Mesodermal cell (in vitro differentiated cells): ENCODE results near the gene RNU2-1.
"Not testable (repeated sequence)": the region's sequence is repeated elsewhere in the genome, so short reads cannot be mapped to it uniquely, and the experiment has no call there.

Source experiments
- H3K27ac ChIP-seq: 2 replicates; pipeline ENCODE4 v1.7.0; 2013; ENCODE audit warnings: mild to moderate bottlenecking, low read depth, low read length, moderate library complexity; ENCODE audit not compliant: severe bottlenecking
- H3K36me3 ChIP-seq: 2 replicates; pipeline ENCODE4 v1.7.1; 2013; ENCODE audit warnings: mild to moderate bottlenecking, low read length, moderate library complexity; ENCODE audit not compliant: control insufficient read depth, insufficient read depth
- H3K4me1 ChIP-seq: one replicate; pipeline ENCODE4 v1.7.1; 2013; ENCODE audit warnings: mild to moderate bottlenecking, low read length; ENCODE audit not compliant: insufficient read depth, control insufficient read depth, poor library complexity, severe bottlenecking
- H3K4me3 ChIP-seq: 2 replicates; pipeline ENCODE4 v1.7.0; 2013; ENCODE audit warnings: low read length, control low read depth, mild to moderate bottlenecking; ENCODE audit not compliant: insufficient read depth, poor library complexity, severe bottlenecking; ENCODE audit errors: extremely low read depth
- H3K9me3 ChIP-seq: 2 replicates; pipeline ENCODE4 v1.7.1; 2013; ENCODE audit warnings: mild to moderate bottlenecking, low read length, moderate library complexity; ENCODE audit not compliant: control insufficient read depth
- WGBS, 2 experiments: methylation state at CpG; one replicate each; pipeline ENCODE4 v1.1.5; 2013; ENCODE audit warnings: missing lambda C conversion rate in 2 of 2; ENCODE audit not compliant: insufficient coverage in 2 of 2; 5-methylcytosine and 5-hydroxymethylcytosine counted together

Gene RNU2-1

GRCh38 chr17:43228020-43228782, 5.6 kb downstream of the RNU2-1 start, which contains the start of gene CCDC200:
CCDC200 (minus strand) TSS chr17:43228623; CDS start chr17:43228554, 69 bp downstream.
- not testable (repeated sequence) for H3K4me3 ChIP-seq, H3K27ac ChIP-seq, H3K9me3 ChIP-seq, H3K36me3 ChIP-seq, H3K4me1 ChIP-seq
- WGBS, 2 experiments, result no CpG with 5 or more reads among the region's 7 CpGs

GRCh38 chr17:43226393-43226792, 7.4 kb downstream of the RNU2-1 start:
- WGBS, 2 experiments, result 88 to 94% methylated on average over 5 to 6 of the region's 7 CpGs
- H3K4me1 ChIP-seq, result no peaks in the 10 kb centered on the region

GRCh38 chr17:43224146-43224705, 9.6 kb downstream of the RNU2-1 start:
- Histone ChIP-seq H3K36me3 (peaks cover 5% of the 10 kb centered on the region), H3K9me3 (no peaks in the 10 kb centered on the region), H3K4me1 (no peaks in the 10 kb centered on the region), H3K4me3 (no peak overlapping the region), H3K27ac (no peak overlapping the region)
- WGBS, 2 experiments, result 93 to 94% methylated on average over 2 to 3 of the region's 7 CpGs

More at GRCh38 chr17:43226393-43226792, 7.4 kb downstream of the RNU2-1 start:
- Histone ChIP-seq H3K9me3 (no peaks in the 10 kb centered on the region), H3K27ac (no peak overlapping the region), H3K36me3 (peaks cover 5% of the 10 kb centered on the region), H3K4me3 (no peak overlapping the region)

GRCh38 chr17:43220511-43221125, 13.2 kb downstream of the RNU2-1 start:
- WGBS, 2 experiments, result 89 to 91% methylated on average over 7 to 8 of the region's 9 CpGs
- H3K27ac ChIP-seq, result no peak overlapping the region
- H3K4me3 ChIP-seq, result no peak overlapping the region

GRCh38 chr17:43219746-43220380, 13.9 kb downstream of the RNU2-1 start:
- Histone ChIP-seq H3K36me3 (peaks cover 22% of the 10 kb centered on the region), H3K9me3 (no peaks in the 10 kb centered on the region), H3K27ac (no peak overlapping the region), H3K4me3 (no peak overlapping the region), H3K4me1 (no peaks in the 10 kb centered on the region)
- WGBS, 2 experiments, result 91 to 93% methylated on average over 5 of the region's 8 CpGs

More at GRCh38 chr17:43220511-43221125, 13.2 kb downstream of the RNU2-1 start:
- peaks cover 18% of the 10 kb centered on the region for H3K36me3 ChIP-seq
- no peaks in the 10 kb centered on the region for H3K4me1 ChIP-seq
- no peaks in the 10 kb centered on the region for H3K9me3 ChIP-seq

GRCh38 chr17:43219001-43219400, 14.8 kb downstream of the RNU2-1 start:
- Histone ChIP-seq H3K36me3 (peaks cover 28% of the 10 kb centered on the region), H3K27ac (peak overlapping the region; percentile 16), H3K9me3 (no peaks in the 10 kb centered on the region), H3K4me1 (no peaks in the 10 kb centered on the region), H3K4me3 (no peak overlapping the region)
- 88 to 100% methylated on average over 1 of the region's 2 CpGs for WGBS, 2 experiments

- H3K9me3 ChIP-seq, result no peaks in the 10 kb centered on the region
- no peak overlapping the region for H3K27ac ChIP-seq
- WGBS, 2 experiments, result 83 to 95% methylated on average over 2 of the region's 2 CpGs
- H3K4me1 ChIP-seq, result peaks cover 1% of the 10 kb centered on the region
- no peak overlapping the region for H3K4me3 ChIP-seq
- peaks cover 39% of the 10 kb centered on the region for H3K36me3 ChIP-seq
Observed at GRCh38 chr17:43217614-43218087, 16.1 kb downstream of the RNU2-1 start.

- no peak overlapping the region for H3K4me3 ChIP-seq
- no peaks in the 10 kb centered on the region for H3K9me3 ChIP-seq
- WGBS, 2 experiments, result 80 to 97% methylated on average over 4 of the region's 4 CpGs
- peaks cover 7% of the 10 kb centered on the region for H3K4me1 ChIP-seq
- H3K36me3 ChIP-seq, result peaks cover 39% of the 10 kb centered on the region
- no peak overlapping the region for H3K27ac ChIP-seq
Observed at GRCh38 chr17:43216762-43217613, 16.8 kb downstream of the RNU2-1 start.

- Histone ChIP-seq H3K27ac (no peak overlapping the region), H3K9me3 (no peaks in the 10 kb centered on the region), H3K4me3 (no peak overlapping the region), H3K36me3 (peaks cover 39% of the 10 kb centered on the region), H3K4me1 (peaks cover 7% of the 10 kb centered on the region)
- WGBS, 2 experiments, result 94 to 96% methylated on average over 3 of the region's 4 CpGs
Observed at GRCh38 chr17:43216369-43216761, 17.4 kb downstream of the RNU2-1 start.

- Histone ChIP-seq H3K36me3 (peaks cover 39% of the 10 kb centered on the region), H3K4me1 (peaks cover 12% of the 10 kb centered on the region), H3K27ac (no peak overlapping the region), H3K4me3 (no peak overlapping the region), H3K9me3 (no peaks in the 10 kb centered on the region)
- WGBS, 2 experiments, result 93 to 100% methylated on average over 1 to 2 of the region's 3 CpGs
Observed at GRCh38 chr17:43215341-43215740, 18.4 kb downstream of the RNU2-1 start.
